Endothelial cell of umbilical vein (primary cell): ENCODE data around the gene BIN2. TPM values are rescaled to one million over a fixed set of nuclear protein-coding genes. Genes with fewer than 3 reads are reported as not detected.
"Not testable (repeated sequence)": the region's sequence is repeated elsewhere in the genome, so short reads cannot be mapped to it uniquely, and the experiment has no call there.

Source experiments
- BruUV-seq: library from RNA; stranded (reverse); fragments of 400-500 nt; replicated peaks from 2 replicates; lab custom pipeline; 2021; lab: Mats Ljungman, UMichigan
- CTCF ChIA-PET: fragments of 300-600, 350-600 bp; sonication (Branson Sonifier 250); formaldehyde crosslinking; loops from one replicate; lab custom pipeline; 2021; ENCODE audit warnings: antibody characterized with exemption, inconsistent platforms; lab: Charles Lee
- POLR2A ChIA-PET: fragments of 300-600, 350-600 bp; sonication (Branson Sonifier 250); formaldehyde crosslinking; loops from one replicate; lab custom pipeline; 2021; ENCODE audit warnings: antibody characterized with exemption, inconsistent platforms; lab: Charles Lee
- DNase-seq: peaks from one replicate; pipeline ENCODE4 v3.0.0-alpha.2; 2011; ENCODE audit warnings: low read depth, low spot score
- FAIRE-seq: peaks from 2 replicates; lab custom pipeline; 2011; peaks lifted over from hg19 to GRCh38; lab: Jason Lieb, UNC
- H2AFZ ChIP-seq: 2 replicates; pipeline ENCODE4 v1.6.0; 2012; ENCODE audit warnings: low read depth, low read length, control low read depth, inconsistent platforms
- H3K27ac ChIP-seq: 2 replicates; pipeline ENCODE4 v1.5.1; 2011; ENCODE audit warnings: low read depth, mild to moderate bottlenecking, control low read depth, low read length, moderate library complexity; ENCODE audit not compliant: insufficient read depth
- H3K27me3 ChIP-seq, 2 experiments: 2 replicates each; pipeline versions ENCODE4 v1.6.0 to v1.6.1; 2011; ENCODE audit warnings: low read length in 2 of 2, mixed read lengths in 1 of 2; ENCODE audit not compliant: control insufficient read depth in 2 of 2, insufficient read depth in 2 of 2
- H3K36me3 ChIP-seq, 2 experiments: 2 replicates in 1 of 2; 3 replicates in 1 of 2; pipeline ENCODE4 v1.5.1; 2011; ENCODE audit warnings: low read length in 2 of 2, mild to moderate bottlenecking in 1 of 2, moderate library complexity in 1 of 2; ENCODE audit not compliant: control insufficient read depth in 2 of 2, insufficient read depth in 2 of 2; ENCODE audit errors: extremely low read depth in 1 of 2
- H3K4me1 ChIP-seq: 3 replicates; pipeline ENCODE4 v1.5.1; 2011; ENCODE audit warnings: mild to moderate bottlenecking, low read length; ENCODE audit not compliant: control insufficient read depth, insufficient read depth; ENCODE audit errors: extremely low read depth
- H3K4me2 ChIP-seq: 2 replicates; pipeline ENCODE4 v1.6.1; 2011; ENCODE audit warnings: low read length, control low read depth, mixed read lengths; ENCODE audit not compliant: insufficient read depth
- H3K4me3 ChIP-seq, 3 experiments: fragments of 200-600 bp in 1 of 3; sonication (generic), shearing (Covaris generic) in 1 of 3; replicated peaks in 1 of 3; 2 replicates each; pipeline ENCODE4 v1.5.1; 2011 to 2016; ENCODE audit warnings: control low read depth in 3 of 3, low read length in 3 of 3, mild to moderate bottlenecking in 2 of 3, inconsistent platforms in 1 of 3, low read depth in 1 of 3, moderate library complexity in 1 of 3; ENCODE audit not compliant: insufficient read depth in 1 of 3
- H3K79me2 ChIP-seq: 2 replicates; pipeline ENCODE4 v1.6.0; 2012; ENCODE audit warnings: low read length, inconsistent platforms; ENCODE audit not compliant: control insufficient read depth, insufficient read depth
- H3K9ac ChIP-seq: replicated peaks from 2 replicates; pipeline ENCODE3; 2011; ENCODE audit warnings: low read length, control low read depth; ENCODE audit not compliant: insufficient read depth; ENCODE audit errors: extremely low read depth
- H3K9me1 ChIP-seq: replicated peaks from 3 replicates; pipeline ENCODE4 v1.6.0; 2011; ENCODE audit warnings: mild to moderate bottlenecking, low read length; ENCODE audit not compliant: control insufficient read depth, insufficient read depth; ENCODE audit errors: extremely low read depth
- H3K9me3 ChIP-seq: replicated peaks from 2 replicates; pipeline ENCODE4 v1.5.1; 2012; ENCODE audit warnings: low read length, inconsistent platforms; ENCODE audit not compliant: control insufficient read depth, insufficient read depth
- H4K20me1 ChIP-seq: replicated peaks from 2 replicates; pipeline ENCODE3; 2011; ENCODE audit warnings: mild to moderate bottlenecking, low read length; ENCODE audit not compliant: control insufficient read depth, insufficient read depth; ENCODE audit errors: extremely low read depth
- CTCF ChIP-seq, 2 donors: IDR thresholded peaks; 1 replicate in 1 of 2; 2 replicates in 1 of 2; pipeline ENCODE4 v1.5.1; 2011; ENCODE audit warnings: low read length in 2 of 2, mild to moderate bottlenecking in 2 of 2, moderate library complexity in 2 of 2, control low read depth in 1 of 2, inconsistent platforms in 1 of 2, low read depth in 1 of 2; ENCODE audit not compliant: insufficient read depth in 1 of 2; ENCODE audit errors: extremely low read depth in 1 of 2
- EZH2 ChIP-seq: IDR thresholded peaks from 2 replicates; pipeline ENCODE4 v1.6.1; 2012; ENCODE audit warnings: borderline replicate concordance, low read depth, mild to moderate bottlenecking, moderate library complexity, low read length, inconsistent platforms; ENCODE audit not compliant: severe bottlenecking
- FOS ChIP-seq: IDR thresholded peaks from 2 replicates; pipeline ENCODE4 v1.6.1; 2011; ENCODE audit warnings: mild to moderate bottlenecking, low read length, moderate library complexity, borderline replicate concordance; ENCODE audit not compliant: insufficient read depth
- GATA2 ChIP-seq: IDR thresholded peaks from 2 replicates; pipeline ENCODE4 v1.7.0; 2011; ENCODE audit warnings: low read depth, mild to moderate bottlenecking, moderate library complexity, mixed read lengths, low read length; ENCODE audit not compliant: insufficient read length, insufficient read depth
- JUN ChIP-seq: IDR thresholded peaks from 2 replicates; pipeline ENCODE4 v1.6.1; 2011; ENCODE audit warnings: borderline replicate concordance, low read depth; ENCODE audit not compliant: insufficient read length, insufficient read depth
- MYC ChIP-seq: IDR thresholded peaks from one replicate; pipeline ENCODE4 v1.6.1; 2011; ENCODE audit warnings: mild to moderate bottlenecking, low read depth, low read length
- POLR2A ChIP-seq: IDR thresholded peaks from 2 replicates; pipeline ENCODE4 v1.6.1; 2012; ENCODE audit warnings: low read depth, mild to moderate bottlenecking, control low read depth, low read length
- POLR2AphosphoS5 ChIP-seq: IDR thresholded peaks from 2 replicates; pipeline ENCODE4 v1.6.1; 2012; ENCODE audit warnings: low read depth, mild to moderate bottlenecking, control low read depth, low read length, moderate library complexity; ENCODE audit not compliant: insufficient read depth
- dilution Hi-C: fragments of 300-500 bp; cut with MboI; formaldehyde crosslinking; loops from one replicate; pipeline ENCODE4 v1.15.0; 2019; ENCODE audit warnings: low sequenced_read_pairs; ENCODE audit not compliant: extremely low pct_ligation_motif_present
- intact Hi-C: fragments of 100-400 bp; cut with micrococcal nuclease; formaldehyde crosslinking; loops from one replicate; pipeline ENCODE4 v1.10.0; 2022
- polyA plus RNA-seq, 4 experiments: library from polyadenylated mRNA; depleted of rRNA in 3 of 4; stranded (reverse) in 3 of 4; unstranded in 1 of 4; fragments of >200 nt; gene quantifications; 2 replicates each; pipeline versions ENCODE4 v1.2.1 to v1.2.3, GENCODE V29; 2011 to 2012; ENCODE audit warnings: missing spikeins in 1 of 4
- total RNA-seq: library from RNA; stranded (reverse); gene quantifications from 2 replicates; pipeline ENCODE4 v1.2.3, GENCODE V29; 2021
- TF ChIP-seq, protein P1 (sequence below): IDR thresholded peaks from 2 replicates; pipeline ENCODE4 v1.6.1; 2011; ENCODE audit not compliant: insufficient read depth, insufficient read length

BIN2 gene
- total and polyA plus RNA-seq, 2 donors (not counting 3 experiments of a cell fraction or from before 2014, with no cell fraction given) = not detected

DNA sequence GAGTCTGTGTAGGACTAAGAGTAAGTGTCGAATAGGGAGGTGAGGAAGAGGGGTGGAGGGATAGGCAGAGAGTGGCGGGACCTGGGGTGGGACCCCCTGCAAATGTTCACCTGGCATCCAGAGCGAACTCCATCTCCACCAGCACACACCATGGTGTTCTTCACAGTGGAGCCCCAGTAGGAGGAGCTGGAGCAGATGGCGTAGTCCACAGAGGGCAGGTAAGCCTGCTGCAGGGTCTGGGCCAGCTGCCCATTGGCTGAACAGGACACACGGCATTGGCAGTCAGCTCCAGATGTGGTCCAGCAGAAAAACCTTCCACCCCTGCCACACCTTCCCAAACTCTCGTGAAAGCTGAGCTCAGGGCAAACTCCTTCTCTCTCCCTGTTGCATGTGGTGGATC, 15.8 kb upstream of the BIN2 start:
- Histone ChIP-seq H4K20me1 (no peaks in the 10 kb centered on the region), H3K4me2 (no peak overlapping the region), H3K9me1 (no peaks in the 10 kb centered on the region), H3K79me2 (no peaks in the 10 kb centered on the region), H3K4me1 (no peaks in the 10 kb centered on the region), H3K9me3 (no peaks in the 10 kb centered on the region), H3K4me3 (no peak overlapping the region), H3K27me3 (no peaks in the 10 kb centered on the region), H2AFZ (no peak overlapping the region), H3K9ac (no peak overlapping the region), H3K36me3 (no peaks in the 10 kb centered on the region), H3K27ac (no peak overlapping the region)
- TF ChIP-seq POLR2A (no peak), JUN (no peak), EZH2 (no peak), POLR2AphosphoS5 (no peak), CTCF (IDR thresholded peaks at IDR 0.05; ENCODE audit: extremely low read depth in 1 of 2, insufficient read depth in 1 of 2, low read depth in 1 of 2, low read length in 2 of 2) (no peak), FOS (no peak), MYC (no peak), GATA2 (no peak)
- TF ChIP-seq, protein P1, sequence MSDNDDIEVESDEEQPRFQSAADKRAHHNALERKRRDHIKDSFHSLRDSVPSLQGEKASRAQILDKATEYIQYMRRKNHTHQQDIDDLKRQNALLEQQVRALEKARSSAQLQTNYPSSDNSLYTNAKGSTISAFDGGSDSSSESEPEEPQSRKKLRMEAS = no peak
- POLR2A ChIA-PET = no interaction called here
- no TSS peak for BruUV-seq
- intact Hi-C loops = no loop called here
- dilution Hi-C loops = no loop called here
- DNase-seq (no peak), FAIRE-seq (no peak)
- CTCF ChIA-PET = interaction anchor here (1.0 to 3.7 kb wide), 5 partner anchors 78 to 514 kb away, joined by 3 to 27 read pairs (median 21); partner anchors contain the start of gene POU6F1

GRCh38 chr12:51337336-51337735, 13.4 kb upstream of the BIN2 start:
- H4K20me1 ChIP-seq, H3K9me1 ChIP-seq, DNase-seq, intact Hi-C loops, H3K79me2 ChIP-seq, CTCF ChIA-PET, BruUV-seq, H3K4me2 ChIP-seq, H3K27ac ChIP-seq, H3K9ac ChIP-seq, H2AFZ ChIP-seq, H3K4me1 ChIP-seq, H3K27me3 ChIP-seq, dilution Hi-C loops, H3K36me3 ChIP-seq, FAIRE-seq, H3K9me3 ChIP-seq, H3K4me3 ChIP-seq: not testable (repeated sequence)
- POLR2A ChIA-PET = interaction anchor here (0.5 kb wide), 1 partner anchor 512 kb away, joined by 3 read pairs; no protein-coding TSS in a partner anchor
